HG02759 (cell line): ENCODE results near the gene KCNN3.

ENCODE experiments used
- ATAC-seq: cut with Tn5 transposase; IDR thresholded peaks from one replicate; pipeline ENCODE4 v1.9.1; 2021; ENCODE audit warnings: mild to moderate bottlenecking, moderate library complexity; ENCODE audit not compliant: unreplicated experiment

KCNN3 gene

GRCh38 chr1:154862907-154863306 lies 7.2 kb downstream of the KCNN3 start:
- ATAC-seq = no peak

DNA sequence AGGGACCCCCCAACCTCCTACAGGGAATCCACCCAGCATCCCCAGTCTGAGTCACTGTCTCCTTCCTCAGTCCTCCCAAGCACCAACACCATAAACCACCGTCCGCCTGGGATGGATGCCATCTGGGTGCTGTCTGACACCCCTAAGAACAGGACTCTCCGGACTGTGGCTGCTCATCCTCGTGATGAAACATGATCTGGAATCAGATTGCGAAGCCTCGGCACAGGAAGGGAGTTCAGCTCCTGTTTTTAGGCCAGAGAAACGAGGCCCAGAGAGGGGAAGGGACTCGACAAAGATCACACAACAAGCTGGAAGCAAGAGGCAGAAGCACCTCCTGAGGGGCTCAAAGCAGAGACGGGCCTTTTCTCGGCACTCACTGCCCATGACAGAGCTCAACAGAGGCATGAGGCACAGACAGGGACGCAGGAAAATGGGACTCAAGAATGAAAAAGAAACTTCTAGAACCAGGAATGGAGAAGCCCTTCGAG lies 8.4 kb downstream of the KCNN3 start:
- ATAC-seq = no peak

DNA sequence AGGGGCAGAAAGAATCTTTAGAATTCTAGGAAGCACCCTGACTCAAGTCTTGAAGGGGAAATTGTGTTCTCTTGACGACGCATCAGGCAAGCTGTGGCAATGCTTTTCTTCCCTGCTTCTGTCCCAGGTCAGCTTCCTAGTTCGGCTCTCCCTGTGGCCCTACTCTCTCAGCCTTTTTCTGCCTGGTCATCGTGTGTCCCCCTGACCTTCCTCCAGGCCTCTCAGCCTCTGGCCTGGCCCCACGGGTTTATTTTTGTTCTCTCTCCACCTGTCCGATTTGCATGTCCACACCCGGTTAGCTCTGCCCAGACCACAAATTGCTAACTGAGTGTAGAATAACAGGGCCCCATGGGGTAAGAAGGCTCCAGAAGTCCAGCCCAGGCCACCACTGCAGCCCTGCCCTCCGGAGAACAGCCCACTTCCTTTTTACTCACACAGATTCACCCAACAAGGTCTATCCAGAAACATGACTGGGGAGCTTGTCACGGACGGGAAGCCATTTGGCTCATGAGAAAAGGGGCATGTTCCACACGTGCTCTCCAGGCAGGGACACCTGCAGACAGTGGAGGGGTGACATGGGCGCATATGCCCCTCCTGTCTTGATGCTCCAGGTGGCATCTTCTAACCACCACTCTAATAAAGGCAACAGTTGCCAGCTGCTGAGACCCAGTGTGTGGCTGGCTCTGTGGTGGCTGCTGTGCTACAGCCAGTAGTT lies 9.8 kb downstream of the KCNN3 start:
- peak; percentile 69 for ATAC-seq

DNA sequence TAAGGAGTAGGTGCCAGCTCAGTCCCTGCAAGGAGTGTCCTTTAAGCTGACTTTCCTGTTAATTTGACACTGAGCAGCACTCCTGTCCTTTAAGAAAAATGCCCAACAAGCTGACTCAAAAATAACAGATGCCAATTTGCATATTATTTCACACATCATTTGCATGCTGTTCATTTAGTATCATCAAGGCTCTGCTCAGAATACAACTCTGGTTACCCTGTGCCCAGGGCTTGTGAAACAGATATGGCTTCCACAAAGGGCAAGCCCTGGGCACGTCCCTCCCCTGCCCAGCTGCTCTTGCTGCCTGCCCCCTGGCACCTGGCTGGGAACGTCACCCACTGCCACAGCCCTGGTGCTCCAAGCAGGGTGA lies 10.3 kb downstream of the KCNN3 start:
- ATAC-seq = peak; percentile 37

DNA sequence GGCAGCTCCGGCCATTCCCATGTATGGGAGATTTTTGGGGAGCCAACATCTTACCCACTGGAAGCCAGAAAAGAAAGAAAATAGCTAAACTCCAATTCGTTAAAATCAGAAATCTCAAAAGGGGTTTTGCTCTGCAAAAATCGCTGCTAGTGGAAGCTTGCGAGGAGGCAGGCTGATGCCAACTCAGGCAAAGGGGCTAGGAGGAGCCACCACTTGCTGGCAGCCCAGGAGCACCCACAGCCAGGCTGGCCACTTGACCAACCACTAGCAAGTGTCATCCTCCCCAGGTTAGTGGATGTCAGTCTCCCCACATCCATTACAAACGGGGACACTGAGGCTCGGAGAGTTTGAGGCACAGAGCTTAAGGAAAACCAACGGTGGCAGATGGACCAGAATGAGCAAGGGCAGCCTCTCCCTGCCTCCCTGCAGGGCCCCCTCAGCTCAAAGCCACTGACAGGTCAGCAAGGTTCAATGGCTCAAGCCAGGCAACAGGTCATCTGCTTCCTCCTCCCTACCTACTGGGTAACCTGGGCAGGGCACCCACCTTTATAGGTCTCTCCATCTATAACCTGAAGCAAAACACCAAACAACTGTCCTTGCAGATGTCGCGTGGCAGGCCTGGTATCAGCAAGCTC lies 10.8 kb downstream of the KCNN3 start:
- no peak for ATAC-seq

DNA sequence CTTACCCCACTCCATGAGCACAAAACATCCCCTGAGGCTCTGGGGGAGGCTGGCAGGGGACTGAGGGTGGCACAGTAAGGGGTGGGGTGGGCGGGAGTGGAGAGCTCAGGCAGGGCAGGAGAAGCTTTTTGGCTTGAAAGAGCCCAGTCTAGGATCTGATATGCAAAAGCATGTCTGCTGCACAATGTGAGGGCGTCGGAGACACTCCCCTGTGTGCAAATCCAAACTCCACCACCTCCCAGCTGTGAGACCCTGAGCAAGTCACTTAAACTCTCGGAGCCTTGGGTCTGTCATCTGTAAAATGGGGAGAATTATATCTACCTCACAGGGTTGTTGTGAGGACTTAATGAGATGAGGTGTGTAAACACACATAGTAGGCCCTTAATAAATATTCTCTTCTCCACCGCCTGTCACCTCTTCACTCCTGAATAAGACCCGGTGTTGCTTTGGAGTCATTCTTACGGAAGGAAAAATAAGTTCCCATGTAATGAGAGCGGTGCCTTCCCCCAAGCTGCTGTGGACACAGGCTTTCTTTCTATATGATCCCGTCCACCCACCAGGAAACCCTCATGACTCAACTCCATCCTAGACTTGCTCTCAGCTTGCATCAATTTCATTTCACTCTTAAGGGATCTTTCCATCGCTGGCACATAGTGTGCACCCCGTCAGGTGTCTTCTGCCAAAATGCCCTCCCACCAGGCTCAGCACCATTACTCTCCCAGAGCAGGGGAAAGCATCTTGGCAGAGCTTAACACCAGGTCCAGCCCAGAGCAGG lies 12.5 kb downstream of the KCNN3 start:
- ATAC-seq = no peak

GRCh38 chr1:154857022-154857421 lies 13.1 kb downstream of the KCNN3 start:
- ATAC-seq = no peak

- ATAC-seq = no peak
Observed at GRCh38 chr1:154856544-154856943, 13.5 kb downstream of the KCNN3 start.

GRCh38 chr1:154856049-154856448 lies 14.0 kb downstream of the KCNN3 start:
- no peak for ATAC-seq

DNA sequence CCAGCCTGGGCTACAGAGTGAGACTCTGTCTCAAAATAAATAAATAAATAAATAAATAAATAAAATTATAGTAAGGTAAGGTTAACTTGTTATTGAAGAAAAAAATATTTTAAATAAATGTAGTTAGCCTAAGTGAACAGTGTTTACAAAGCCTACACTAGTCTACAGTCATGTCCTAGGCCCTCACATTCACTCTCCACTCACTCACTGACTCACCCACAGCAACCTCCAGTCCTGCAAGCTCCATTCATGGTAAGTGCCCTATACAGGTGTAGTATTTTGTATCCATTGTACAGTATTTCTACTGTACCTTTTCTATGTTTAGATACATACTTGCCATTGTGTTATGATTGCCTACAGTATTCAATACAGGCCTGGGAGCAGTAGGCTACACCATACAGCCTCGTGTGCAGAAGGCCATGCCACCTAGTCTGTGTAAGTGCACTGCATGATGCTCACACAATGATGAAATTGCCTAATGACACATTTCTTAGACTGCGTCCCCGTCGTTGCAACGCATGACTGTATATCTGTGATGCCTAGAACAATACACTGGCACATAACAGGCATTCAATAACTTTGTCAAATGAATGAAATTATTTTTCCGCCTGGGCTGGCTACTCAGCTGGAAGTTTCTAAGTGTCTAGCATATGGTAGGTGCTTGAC lies 14.8 kb downstream of the KCNN3 start:
- no peak for ATAC-seq

- no peak for ATAC-seq
Observed at GRCh38 chr1:154852845-154853244, 17.2 kb downstream of the KCNN3 start.

DNA sequence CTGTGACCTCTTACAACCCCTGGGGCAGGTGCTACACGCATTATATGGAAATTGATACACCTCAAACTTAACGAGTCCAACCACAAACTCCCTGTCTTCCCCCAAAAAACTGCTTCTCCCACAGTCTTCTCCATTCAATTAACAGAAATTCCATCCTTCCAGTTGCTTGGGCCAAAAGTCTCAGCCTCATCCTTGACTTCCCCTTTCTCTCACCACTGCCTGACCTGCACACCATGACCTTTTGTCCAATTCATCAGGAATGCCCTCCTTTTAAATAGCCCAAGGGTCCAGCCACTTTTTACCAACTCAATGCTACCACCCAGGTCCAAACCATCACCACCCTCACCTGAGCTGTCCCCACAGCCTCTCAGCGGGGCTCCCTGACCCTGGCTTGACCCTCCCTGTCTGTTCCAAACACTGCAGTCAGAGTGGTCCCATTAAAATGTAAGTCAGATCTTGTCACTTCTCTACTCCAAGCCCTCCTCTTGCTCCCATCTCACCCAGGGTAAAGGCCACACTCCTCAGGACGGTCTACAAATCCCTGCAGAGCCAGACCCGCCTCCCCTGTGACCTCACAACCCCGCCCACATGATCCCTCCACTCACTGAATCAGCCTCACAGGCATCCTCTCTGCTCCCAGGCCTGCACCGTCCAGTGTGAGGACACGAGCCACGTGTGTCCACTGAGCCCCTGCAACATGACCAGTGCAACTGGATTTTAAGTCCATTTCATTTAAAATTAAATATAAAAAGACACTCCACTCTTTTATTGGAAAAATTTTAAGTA lies 18.5 kb downstream of the KCNN3 start:
- no peak for ATAC-seq

DNA sequence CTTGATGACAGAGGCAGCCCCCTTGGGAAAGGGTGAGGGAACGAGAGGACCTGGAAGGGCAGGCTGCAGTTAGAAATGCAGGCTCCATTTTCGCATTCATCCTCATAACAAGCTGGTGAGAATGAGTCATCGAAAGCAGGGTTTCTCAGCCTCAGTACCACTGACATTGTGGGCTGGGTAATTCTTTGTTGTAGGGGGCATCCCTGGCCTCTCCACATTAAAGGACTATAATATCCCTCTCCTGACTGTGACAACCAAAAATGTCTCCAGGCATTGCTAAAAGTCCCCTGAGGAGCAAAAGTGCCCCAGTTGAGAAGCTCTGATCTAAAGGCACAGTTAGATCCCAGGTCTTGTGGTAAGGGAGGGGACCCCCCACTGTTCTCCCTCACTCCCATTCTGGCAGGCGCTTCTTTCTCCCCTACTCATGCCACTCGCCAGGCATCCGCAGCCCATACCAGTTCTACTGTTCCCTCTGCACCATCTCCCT lies 20.4 kb downstream of the KCNN3 start:
- ATAC-seq = no peak

DNA sequence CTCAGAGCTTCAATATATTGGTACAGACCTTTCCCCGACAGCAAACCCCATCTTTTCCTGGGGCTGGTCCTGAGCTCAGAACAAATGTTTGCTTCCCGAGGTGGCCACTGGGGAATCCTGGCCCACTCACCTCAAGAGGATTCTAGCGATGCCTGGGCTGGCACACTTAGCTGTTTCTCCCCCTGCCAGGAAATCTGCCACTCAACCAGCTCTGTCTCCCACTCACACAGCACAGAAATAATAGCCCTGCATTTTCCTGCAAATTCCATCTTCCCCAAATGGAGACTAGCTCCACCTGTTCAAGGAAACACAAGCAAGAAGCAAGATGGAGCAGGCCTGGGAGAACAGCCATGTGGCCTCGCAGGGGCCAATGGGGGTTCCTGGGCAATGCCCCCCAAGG lies 21.1 kb downstream of the KCNN3 start:
- no peak for ATAC-seq

DNA sequence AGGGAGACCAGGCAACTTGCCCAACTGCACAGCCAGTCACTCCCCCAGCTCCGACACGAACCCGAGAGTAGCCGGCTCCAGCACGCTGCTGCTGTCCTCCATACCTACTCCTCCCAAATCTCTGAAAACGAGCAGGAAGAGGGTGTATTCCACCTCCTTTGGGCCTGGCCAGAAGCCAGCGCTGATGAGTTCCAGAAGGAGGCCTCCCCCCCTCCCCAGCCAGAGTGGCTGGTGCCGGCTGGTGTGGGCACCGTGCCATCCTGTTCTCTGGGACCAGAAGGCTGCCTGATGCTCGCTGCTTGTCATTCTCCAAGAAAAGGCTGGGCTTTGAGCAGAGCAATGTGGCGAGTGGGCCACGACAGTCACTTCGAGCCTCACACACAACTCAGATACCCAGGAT lies 22.2 kb downstream of the KCNN3 start:
- ATAC-seq = no peak

- no peak for ATAC-seq
Observed at GRCh38 chr1:154846565-154847442, 23.3 kb downstream of the KCNN3 start.

DNA sequence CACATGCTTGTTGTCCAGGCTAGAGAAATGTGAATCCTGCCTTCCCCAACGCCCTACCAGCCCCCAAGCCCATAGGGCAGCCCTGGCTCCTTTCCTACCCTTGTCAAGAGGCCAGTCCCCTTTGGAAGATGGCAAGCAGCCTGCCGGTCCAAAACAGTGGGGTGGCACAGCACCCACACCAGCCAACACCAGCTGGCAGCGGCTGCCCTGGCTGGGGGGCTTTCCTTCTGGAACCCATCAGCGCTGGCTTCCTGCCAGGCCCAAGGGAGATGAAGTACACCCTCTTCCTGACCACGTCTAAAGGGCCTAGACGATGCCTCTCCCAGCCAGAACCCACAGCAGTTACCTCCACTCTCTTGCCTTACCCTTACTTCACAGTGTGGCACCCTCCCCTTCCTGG lies 24.2 kb downstream of the KCNN3 start:
- ATAC-seq = no peak

GRCh38 chr1:154845174-154845573 lies 24.9 kb downstream of the KCNN3 start:
- ATAC-seq = no peak

DNA sequence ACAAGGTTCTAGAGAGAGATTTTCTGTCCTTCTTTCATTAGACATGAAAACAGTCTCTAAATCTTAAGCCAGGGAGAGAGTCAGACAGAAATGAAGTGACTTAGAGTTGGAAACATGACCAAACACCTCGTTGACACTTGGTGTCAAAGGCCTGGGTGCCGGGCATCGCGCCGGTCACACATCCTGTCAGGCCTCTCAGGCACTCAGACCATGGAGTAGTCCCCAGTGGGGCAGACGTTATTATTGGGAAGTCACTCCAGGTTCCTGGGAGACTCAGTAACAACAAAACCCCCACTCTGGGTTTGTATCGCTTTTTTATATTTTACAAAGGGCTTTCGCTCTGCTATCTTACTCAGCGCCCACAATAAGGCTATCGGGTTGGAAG lies 25.8 kb downstream of the KCNN3 start:
- no peak for ATAC-seq
